GM18508 (cell line): ENCODE measurements around the gene CDS2.

Experiments used
- ATAC-seq: cut with Tn5 transposase; IDR thresholded peaks from one replicate; pipeline ENCODE4 v1.9.1; 2021; ENCODE audit warnings: moderate number of reproducible peaks; ENCODE audit not compliant: insufficient read depth, unreplicated experiment

The CDS2 gene

DNA sequence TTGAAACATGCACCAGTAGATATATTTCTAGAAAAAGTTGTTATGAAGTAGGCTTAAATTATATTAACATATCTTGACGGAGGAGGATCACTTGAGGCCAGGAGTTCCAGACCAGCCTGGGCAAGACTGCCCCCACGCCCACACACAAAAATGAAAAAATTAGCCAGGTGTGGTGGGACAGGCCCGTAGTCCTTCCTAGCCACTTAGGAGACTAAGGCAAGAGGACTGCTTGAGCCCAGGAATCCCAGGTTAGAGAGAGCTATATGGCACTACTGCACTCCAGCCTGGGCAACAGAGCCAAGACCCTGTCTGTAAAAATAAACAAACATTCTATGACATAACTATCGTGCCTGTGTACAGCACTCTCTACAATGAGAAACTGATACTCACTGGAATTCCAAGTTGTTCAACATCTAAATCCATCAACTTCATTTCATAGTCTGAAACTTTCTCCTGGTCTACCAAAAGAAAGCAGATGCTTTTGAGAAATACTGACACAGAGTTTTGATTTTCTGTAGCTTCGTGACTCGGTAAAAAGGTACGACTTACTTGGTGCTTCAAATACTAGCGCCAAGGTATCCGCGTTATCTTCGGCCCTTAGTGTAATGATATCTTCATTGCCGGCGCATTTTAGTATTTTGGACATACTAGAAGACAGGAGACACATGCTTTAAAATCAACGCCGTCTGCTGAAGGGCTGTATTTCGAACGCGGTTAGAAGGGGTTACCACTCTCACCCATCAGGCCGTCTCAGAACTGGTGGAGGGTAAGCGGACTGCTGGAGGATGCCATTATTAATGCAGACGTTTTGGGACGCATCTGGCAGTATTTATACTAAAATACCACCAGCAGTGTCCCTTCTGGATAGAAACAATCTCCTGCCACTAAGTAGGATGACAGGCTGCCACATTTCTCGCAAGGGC, 8.3 kb upstream of the CDS2 start:
- ATAC-seq = no peak

DNA sequence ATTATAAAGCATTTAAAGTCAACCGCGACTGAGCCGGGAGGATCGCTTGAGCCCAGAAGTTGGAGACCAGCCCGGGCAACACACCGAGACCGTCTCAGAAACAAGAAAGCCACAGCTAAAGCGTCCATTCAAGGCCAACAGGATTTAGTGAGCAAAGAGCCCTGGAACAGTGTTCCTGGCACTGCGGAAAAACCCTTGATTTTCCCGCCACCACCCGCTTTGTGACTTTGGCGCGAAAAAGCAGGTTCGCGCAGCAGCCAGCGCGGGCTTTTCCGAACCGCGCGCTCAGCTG, 7.7 kb upstream of the CDS2 start:
- ATAC-seq = no peak

DNA sequence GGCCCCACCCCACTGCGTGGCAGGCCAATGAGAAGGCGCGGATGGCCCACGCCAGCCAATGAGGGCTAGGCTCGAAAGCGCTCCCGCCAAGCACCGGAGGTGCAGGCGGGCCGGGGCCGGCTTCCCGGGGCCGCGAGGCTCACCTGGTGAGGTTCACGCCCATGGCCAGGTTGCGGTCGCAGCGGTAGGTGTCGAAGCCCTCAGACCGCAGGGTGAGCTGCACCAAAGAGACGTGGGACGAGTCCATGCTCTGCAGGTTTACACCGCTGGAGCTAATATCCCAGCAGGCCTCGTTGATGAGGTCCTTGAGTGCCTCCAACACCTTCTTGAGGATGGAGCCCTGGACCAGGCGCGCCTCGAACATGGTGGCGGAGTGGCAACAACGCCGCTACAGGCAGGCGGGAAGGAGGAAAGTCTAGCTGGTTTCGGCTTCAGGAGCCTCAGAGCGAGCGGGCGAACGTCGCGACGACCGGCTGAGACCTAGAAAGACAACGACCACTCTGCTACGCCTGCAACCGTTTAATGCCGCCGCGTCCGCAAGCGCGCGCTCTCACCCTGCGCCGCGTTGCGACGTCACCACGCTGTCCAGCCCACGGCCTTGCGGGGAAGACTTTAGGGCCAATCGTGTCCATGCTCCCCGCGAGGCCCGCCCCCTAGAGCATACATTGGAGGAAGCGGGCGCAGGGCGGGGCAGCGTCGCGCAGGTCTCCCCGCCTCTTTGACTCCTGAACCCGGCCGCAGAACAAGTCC, 7.2 kb upstream of the CDS2 start, which contains the start of gene PCNA:
TSS of gene PCNA (minus strand) at position 524 of the 750 bp plus-strand sequence. CDS start at position 364, 160 bp downstream.
- ATAC-seq = peak; percentile 78

DNA sequence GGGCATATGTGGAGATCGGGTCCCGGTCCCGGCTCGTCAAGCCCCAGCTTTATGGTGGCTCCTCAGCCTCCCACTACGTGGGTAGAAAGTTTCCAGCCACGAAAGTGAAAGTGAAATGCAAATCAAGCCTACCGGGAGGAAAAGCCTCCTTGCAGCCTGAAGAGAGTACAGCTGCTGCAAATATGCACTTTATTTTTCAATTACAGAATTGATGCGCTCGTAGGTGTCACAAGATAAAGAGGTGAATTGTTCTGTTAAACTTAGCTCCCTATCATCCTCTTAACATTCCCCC, 6.7 kb upstream of the CDS2 start:
- ATAC-seq = no peak

DNA sequence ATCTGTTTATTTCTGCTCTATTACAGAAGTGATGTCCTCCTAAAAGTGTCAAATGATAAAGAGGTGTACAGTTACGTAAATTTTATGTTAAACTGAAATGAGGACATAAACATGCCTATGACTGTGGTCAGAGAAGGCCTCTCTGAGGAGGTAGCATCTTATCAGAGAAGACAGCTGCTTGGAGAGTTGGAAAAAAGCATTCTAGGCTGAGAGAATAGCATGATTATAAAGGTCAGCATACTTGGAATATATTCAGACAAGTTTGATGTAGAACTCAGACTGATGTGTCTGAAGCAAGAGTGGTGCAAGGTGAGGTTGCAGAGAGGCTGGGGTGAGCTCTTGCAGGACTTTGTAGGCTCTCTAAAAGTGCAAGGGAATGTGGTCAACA, 3.9 kb upstream of the CDS2 start:
- no peak for ATAC-seq

DNA sequence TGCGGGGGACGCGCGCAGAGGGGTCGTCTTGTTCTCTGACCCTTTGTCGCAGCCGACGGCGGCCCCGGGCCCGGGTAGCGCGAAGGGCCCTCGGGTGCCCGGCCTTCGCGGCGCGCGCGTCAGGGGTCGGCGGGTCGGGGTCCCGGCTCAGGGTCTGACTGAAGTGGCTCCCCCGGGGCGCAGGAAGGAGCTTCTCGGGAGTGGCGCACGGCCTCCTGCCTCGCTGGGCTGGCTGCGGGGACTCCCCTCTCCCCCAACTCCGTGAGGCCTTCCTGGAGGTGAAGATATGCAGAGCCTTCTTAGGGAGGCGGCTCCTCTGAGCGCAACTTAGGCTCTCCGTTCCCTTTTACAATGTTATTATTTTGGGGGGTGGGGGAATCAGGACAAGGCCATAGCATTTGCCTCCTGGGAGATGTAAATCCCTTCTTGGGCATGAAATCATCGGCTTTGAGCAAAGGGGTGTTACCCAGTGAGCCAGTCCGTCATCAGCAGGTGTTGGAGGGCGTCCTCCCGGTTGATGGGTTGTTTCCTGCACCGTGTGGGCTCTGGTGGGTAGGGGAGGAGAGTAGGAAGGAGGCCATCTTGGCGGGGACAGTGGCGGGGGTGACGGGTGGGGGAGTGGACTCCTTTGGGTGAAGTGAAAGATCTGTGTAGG, 523 bp downstream of the CDS2 start:
- ATAC-seq = no peak

DNA sequence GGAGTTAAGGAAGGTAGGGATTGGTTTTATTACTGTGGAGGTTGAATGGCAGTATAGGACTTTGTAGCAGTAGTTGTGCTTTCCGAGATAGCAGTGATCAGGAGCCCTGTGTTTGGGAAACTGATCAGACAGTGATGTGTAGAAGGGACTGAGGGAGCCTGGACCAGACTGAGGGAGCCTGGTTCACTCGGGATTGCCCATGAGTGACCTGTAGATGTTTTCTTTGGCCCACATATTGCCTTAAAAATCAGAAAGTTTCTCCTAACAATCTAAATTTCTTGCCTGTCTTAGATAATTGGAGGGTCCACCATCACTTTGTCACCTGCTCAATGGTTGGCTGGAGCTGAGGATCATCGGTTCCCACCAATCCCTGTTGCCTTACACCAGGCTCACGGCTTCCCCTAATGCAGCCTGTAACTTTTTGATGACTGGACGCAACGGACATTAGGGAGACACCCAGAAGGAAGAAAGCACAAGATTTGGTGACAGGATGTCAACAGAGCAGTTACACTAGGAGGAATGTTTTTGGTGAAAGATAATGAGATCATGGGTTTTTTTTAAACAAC, 1.1 kb downstream of the CDS2 start:
- no peak for ATAC-seq

DNA sequence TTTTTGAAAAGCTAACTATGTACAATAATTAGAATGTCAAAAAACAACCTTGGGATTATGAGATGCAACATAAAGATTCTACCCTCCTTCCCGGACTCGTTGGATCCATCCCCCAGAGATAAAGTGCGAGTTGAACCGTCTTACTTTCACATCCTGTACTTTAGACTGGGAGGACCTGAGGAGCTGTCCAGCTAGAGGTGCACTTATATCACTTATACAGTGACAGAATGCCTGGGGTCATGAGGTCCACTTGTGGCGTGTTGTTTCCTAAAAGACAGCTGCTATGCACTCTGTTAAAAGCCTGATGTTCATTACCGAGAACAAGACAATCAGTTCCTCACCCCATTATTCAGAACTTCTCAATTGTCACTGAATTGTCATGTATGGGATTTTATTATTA, 2.1 kb downstream of the CDS2 start:
- no peak for ATAC-seq

DNA sequence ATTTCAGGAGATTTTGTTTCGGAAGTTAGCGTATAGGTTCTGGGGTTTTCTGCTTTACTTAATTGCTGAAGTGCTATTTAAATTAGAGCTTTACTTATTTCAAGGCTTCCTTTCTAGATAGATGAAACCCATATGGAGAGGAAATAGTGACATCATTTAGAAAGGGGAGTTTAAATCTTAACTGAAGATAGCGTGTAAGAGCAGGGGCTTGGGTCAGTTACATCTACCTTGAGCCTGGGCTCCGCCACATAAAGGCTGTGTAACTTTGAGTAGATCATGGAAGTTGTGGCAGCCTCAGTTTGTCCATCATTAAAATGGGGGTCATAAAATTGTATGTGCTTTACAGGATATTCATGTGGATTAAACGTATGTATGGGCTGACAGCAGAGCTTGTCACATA, 4.7 kb downstream of the CDS2 start:
- no peak for ATAC-seq

DNA sequence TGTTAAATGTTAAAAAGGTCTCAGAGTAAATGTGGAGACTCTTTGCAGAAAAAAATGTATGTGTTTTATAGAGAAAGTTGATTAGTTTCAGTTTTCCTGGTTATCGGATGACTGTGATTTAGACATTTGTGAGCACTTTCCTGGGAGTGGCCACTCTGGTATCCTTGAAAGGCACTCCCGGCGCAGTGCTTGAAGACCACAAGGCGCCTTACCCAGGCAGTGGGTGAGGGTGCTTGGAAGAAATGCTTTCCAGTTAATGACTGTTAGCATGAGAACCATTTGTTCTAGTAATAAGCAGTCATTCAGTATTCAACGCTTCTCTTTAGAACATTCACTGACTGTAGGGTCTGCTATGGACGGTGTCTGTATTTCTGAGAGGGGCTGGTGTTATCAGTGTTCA, 7.2 kb downstream of the CDS2 start:
- ATAC-seq = no peak

DNA sequence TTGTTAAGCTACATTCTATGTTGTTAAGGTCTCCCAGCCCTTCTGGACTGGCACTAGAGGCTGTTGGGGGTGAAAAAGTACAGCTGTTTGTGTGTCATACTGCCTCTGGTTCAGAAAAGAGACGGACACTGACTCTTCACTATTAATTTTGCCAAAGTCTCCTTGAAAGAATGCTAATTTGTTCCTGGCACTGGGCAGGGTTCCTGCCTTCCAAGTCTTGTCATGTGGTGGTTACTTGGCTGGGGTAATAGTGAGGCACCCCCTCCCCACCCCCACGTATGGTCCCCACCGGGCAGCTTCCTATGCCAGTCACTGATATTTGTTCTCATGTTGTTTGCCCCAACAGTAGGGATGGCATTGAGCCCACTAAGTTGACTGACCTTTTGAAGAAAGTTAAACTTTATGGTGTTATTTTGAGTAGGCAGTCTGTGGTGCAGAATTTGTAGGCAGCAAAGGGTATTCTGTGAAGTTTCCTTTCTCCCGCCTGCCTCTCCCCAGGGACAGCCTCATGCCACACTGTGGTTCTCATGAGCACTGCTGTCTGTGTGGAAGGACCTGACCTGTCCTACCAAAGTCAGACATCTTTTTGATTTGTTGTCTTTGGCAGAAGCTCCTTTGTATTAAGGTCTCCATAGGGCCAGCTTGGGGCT, 8.7 kb downstream of the CDS2 start:
- no peak for ATAC-seq

DNA sequence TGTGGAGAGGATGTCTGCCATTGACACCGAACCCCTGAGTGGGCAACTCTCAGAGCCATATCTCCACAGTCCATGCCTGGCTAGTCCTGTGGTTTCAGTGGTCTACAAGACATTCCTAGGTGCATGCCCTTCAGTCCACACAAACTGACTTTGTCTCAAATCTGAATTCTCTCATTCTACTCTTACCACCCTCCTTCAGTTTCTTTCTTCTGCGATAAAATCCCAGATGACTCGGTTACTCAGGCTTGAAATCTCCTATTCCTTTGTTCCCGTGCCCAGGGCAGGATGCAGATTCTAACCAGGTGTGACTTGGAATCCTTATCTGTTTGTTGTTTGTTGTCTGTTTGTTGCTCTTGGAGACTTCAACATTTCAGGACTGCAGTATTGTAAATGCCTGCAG, 9.3 kb downstream of the CDS2 start:
- ATAC-seq = no peak

DNA sequence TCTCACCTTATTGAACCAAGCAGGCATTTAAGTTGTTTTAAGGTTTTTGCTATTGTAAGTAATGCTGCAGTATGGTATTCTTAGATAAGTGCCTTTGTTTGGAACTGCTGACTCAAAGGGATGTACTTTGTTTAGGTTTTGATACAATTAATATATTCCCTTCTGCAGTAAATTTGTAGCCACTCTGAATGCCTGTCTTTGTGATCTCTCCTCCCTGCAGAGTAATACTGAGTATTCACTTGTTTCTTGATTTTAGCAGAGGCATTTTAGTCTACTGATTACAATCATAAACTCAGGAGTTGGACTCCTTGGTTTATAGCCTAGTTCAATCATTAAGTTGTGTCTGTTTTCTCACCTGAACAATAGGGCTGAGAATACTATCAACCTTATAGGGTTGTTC, 13.4 kb downstream of the CDS2 start:
- ATAC-seq = no peak

DNA sequence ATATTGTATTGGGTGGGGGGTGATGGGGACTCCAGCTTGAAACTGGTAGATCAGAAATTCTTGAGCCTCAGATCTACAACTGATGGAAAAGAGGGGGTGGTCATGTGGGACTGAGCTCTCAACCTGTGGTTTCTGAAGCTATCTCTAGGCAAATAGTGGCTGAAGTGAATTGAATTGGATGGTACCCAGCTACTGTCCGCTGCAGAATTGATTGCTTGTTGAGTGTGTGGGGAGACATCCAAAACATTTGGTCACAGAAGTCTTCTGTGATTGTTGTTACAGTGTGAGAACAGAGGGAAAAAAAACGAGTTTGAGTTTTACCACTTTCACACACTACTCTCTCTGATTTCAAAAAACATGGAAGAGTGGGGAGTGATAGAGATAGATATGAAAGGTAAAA, 14.8 kb downstream of the CDS2 start:
- no peak for ATAC-seq

DNA sequence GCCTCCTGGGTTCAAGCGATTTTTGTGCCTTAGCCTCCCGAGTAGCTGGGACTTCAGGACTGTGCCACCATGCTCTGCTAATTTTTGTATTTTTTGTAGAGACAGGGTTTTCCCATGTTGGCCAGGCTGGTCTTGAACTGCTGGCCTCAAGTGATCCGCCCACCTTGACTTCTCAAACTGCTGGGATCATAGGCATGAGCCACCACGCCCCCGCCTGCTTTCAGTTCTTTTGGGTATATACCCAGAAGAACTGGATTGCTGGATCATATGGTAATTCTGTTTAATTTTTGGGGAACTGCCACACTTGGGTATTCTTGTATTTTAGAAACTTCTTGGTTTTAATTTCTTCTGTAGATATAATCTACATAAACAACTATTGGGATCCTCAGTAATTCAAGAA, 17.0 kb downstream of the CDS2 start:
- ATAC-seq = no peak

DNA sequence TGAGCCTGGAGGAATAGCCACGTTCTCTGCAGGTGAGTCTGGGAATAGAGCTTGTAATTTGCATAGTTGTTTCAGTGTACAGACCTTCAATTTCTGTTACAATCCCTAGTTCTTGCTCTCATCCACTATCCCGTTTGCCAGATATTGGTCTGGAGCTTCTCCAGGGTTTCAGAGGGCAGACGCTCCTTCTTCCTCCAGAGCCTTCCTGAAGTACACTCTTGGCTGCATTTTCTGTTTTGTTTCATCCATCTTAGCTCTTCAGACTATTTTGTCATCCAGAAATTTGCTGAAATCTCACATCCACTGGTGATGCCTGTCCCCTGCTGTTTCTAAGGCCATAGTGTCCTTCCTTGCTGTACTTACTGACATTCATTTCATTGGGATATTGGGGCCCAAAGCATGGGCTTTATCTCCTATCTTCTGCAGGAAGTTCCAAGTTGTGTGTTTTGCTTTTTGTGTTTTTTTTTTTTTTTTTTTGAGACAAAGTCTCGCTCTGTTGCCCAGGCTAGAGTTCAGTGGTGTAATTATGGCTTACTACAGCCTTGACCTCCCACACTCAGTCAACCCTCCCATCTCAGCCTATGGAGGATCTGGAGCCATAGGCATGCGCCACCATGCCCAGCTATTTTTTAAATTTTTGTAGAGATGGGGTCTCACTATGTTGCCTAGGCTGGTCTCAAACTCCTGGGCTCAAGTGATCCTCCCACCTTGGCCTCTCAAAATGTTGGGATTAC, 18.7 kb downstream of the CDS2 start:
- ATAC-seq = no peak

DNA sequence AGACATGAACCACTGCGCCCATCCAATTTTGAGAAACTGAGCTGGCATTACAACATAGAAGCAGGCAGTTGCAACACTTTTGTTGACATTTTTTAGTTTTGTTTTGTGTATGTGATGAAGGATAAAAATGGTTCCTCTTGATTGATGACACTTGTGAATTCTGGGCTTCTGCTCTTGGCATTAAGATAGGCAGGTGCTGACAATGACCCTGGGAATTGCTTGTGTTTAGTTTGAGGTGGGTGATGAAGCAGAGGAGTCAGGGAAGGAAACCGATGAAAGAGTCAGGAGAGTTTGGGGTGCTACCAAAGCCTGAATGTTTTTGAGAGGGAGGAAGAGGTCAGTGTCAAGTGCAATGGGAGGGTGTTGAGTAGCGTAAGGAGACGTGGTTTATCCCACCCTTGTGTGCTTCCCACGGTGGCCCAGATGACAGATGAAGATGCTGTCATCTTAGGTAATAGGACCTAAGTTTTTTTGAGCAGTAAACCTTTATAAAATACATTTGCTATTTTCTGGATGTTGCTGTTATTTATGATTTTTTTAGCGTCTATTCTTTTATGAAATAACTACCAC, 19.4 kb downstream of the CDS2 start:
- no peak for ATAC-seq

DNA sequence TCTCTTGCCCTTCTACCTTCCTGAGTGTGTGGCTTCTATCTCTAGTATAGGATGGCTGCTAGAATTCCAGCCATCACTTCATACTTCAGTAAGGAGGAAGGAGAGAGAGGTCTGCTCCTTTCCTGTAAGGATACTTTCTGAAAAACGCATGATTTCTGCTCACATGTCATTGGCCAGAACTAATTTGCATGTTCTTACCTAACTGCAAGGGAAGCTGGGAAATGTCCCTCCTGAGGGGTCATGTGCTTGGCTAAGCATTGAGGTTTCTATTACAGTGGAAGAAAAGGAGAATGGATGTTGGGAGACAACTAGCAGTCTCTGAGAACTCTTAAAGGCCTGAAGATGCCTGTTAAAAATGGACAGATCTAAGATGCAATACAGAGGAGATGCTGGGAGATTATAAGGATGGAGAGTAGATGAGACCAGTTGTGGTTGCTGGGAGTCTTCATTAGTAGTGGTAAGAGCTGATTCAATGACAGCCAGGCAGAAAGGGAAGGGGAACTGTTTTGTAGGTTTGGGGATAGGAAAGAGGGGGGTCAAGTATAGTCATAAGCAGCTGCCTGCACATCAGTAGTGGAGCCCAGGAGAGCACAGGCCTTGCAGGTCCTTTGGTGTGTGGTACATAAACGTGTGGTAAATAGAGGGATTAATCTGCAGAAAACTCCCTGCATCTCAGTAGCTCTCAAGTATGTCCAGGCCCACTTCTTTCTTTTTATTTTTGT, 20.2 kb downstream of the CDS2 start:
- no peak for ATAC-seq

DNA sequence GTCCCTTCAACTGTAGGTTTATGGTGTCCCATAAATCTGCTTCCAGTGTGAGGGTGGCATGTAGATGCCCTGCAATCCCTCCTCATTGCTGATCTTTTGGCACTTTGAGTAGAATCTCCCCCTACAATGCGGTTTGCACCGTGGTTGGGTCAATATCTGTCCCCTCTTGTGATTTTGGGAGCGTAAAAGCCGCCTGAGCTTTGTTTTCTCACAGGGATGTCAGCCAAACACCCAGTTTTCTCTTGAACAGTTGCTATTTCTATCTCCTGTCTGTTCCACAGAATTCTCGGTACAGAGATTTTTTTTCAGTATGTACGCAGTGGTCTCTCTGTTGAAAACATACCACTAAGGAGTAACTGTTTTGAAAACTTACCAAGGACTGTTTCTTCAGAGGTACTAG, 21.8 kb downstream of the CDS2 start:
- ATAC-seq = no peak
